ENCODE measurements around the gene MMP7. TPM values are rescaled to one million over a fixed set of nuclear protein-coding genes. Genes with fewer than 3 reads are reported as not detected.

MMP7 gene
- total and polyA plus RNA-seq, 2 donors (not counting 1 experiment from before 2014, with no cell fraction given) = not detected

- Histone ChIP-seq H2AFZ (ENCODE audit: insufficient read depth, low read depth, low read length, poor library complexity, severe bottlenecking) (peak overlapping the region; percentile 35), H3K4me2 (replicated peaks; ENCODE audit: low read depth, low read length, poor library complexity, severe bottlenecking) (peak overlapping the region; percentile 54), H3K27me3 (replicated peaks in 1 of 4; ENCODE audit: control extremely low read depth in 1 of 4, control insufficient read depth in 3 of 4, insufficient read depth in 4 of 4, low read length in 3 of 4) (no peaks in the 10 kb centered on the region), H3K27ac (ENCODE audit: low read length in 2 of 2) (peak overlapping the region; percentile 86 to 98), H3K4me3 (ENCODE audit: control extremely low read depth in 1 of 5, extremely low read depth in 1 of 5, insufficient read depth in 1 of 5, low read depth in 2 of 5, low read length in 4 of 5) (no peak overlapping the region), H4K20me1 (ENCODE audit: control insufficient read depth, insufficient read depth, low read length, poor library complexity, severe bottlenecking) (no peaks in the 10 kb centered on the region), H3K36me3 (replicated peaks in 1 of 2; ENCODE audit: control extremely low read depth in 1 of 2, control insufficient read depth in 1 of 2, extremely low read depth in 1 of 2, insufficient read depth in 2 of 2, low read length in 1 of 2) (no peaks in the 10 kb centered on the region), H3K9me3 (ENCODE audit: control extremely low read depth in 1 of 3, control insufficient read depth in 2 of 3, insufficient read depth in 1 of 3, low read length in 2 of 3) (no peaks in the 10 kb centered on the region), H3K79me2 (ENCODE audit: control insufficient read depth, insufficient read depth, low read length) (no peaks in the 10 kb centered on the region), H3K9ac (ENCODE audit: low read length) (peak overlapping the region; percentile 47), H3K4me1 (ENCODE audit: control insufficient read depth in 2 of 2, insufficient read depth in 2 of 2, low read length in 2 of 2) (peaks cover 39 to 46% of the 10 kb centered on the region in 2 donors)
- POLR2A ChIA-PET = no interaction called here
- no peaks in the 10 kb centered on the region for H3K9me3 Mint-ChIP-seq (ENCODE audit: insufficient read depth)
- H3K27ac Mint-ChIP-seq = peak overlapping the region; percentile 93
- peaks cover 54% of the 10 kb centered on the region for H3K4me1 Mint-ChIP-seq
- no peak for ATAC-seq (ENCODE audit: low read depth)
- H3K27me3 Mint-ChIP-seq = no peaks in the 10 kb centered on the region
- H3K4me3 Mint-ChIP-seq = peak overlapping the region; percentile 75
- intact Hi-C loops (cut with micrococcal nuclease) = loop anchor here (2.0 to 5.0 kb wide), 4 partner anchors 71 to 248 kb away; partner anchors contain the start of genes BIRC2 and TMEM123
- CTCF ChIA-PET = interaction anchor here (1.2 to 1.4 kb wide), 3 partner anchors 50 to 219 kb away, joined by 3 to 6 read pairs (median 5); no protein-coding TSS in a partner anchor
- WGBS (ENCODE audit: insufficient coverage) = 100% methylated on average over 1 of the region's 4 CpGs
- DNase-seq = no peak
- TF ChIP-seq EZH2 (IDR thresholded peaks at IDR 0.05; ENCODE audit: borderline replicate concordance, insufficient read depth, low read depth, low read length, poor library complexity, severe bottlenecking) = no peak
- no peak for TF ChIP-seq CTCF (IDR thresholded peaks at IDR 0.05)
These were observed 15.2 kb upstream of the MMP7 start for GRCh38 chr11:102545701-102546100.

GRCh38 chr11:102544594-102544993 lies 14.0 kb upstream of the MMP7 start:
- H3K4me3 Mint-ChIP-seq = no peak overlapping the region
- Histone ChIP-seq H3K27ac (ENCODE audit: low read length in 2 of 2) (peak overlapping the region; percentile 86 to 98), H3K4me2 (replicated peaks; ENCODE audit: low read depth, low read length, poor library complexity, severe bottlenecking) (peak overlapping the region; percentile 12), H3K9ac (ENCODE audit: low read length) (no peak overlapping the region), H3K27me3 (replicated peaks in 1 of 4; ENCODE audit: control extremely low read depth in 1 of 4, control insufficient read depth in 3 of 4, insufficient read depth in 4 of 4, low read length in 3 of 4) (no peaks in the 10 kb centered on the region), H3K9me3 (ENCODE audit: control extremely low read depth in 1 of 3, control insufficient read depth in 2 of 3, insufficient read depth in 1 of 3, low read length in 2 of 3) (no peaks in the 10 kb centered on the region), H3K79me2 (ENCODE audit: control insufficient read depth, insufficient read depth, low read length) (no peaks in the 10 kb centered on the region), H2AFZ (ENCODE audit: insufficient read depth, low read depth, low read length, poor library complexity, severe bottlenecking) (no peak overlapping the region), H3K4me3 (ENCODE audit: control extremely low read depth in 1 of 5, extremely low read depth in 1 of 5, insufficient read depth in 1 of 5, low read depth in 2 of 5, low read length in 4 of 5) (no peak overlapping the region), H3K36me3 (replicated peaks in 1 of 2; ENCODE audit: control extremely low read depth in 1 of 2, control insufficient read depth in 1 of 2, extremely low read depth in 1 of 2, insufficient read depth in 2 of 2, low read length in 1 of 2) (no peaks in the 10 kb centered on the region), H4K20me1 (ENCODE audit: control insufficient read depth, insufficient read depth, low read length, poor library complexity, severe bottlenecking) (no peaks in the 10 kb centered on the region), H3K4me1 (ENCODE audit: control insufficient read depth in 2 of 2, insufficient read depth in 2 of 2, low read length in 2 of 2) (peaks cover 39 to 47% of the 10 kb centered on the region in 2 donors)
- no peaks in the 10 kb centered on the region for H3K27me3 Mint-ChIP-seq
- H3K4me1 Mint-ChIP-seq = peaks cover 57% of the 10 kb centered on the region
- no peak for ATAC-seq (ENCODE audit: low read depth)
- POLR2A ChIA-PET = no interaction called here
- CTCF ChIA-PET = interaction anchor here (1.2 kb wide), 1 partner anchor 9 kb away, joined by 3 read pairs; no protein-coding TSS in a partner anchor
- WGBS (ENCODE audit: insufficient coverage) = 100% methylated on average over 1 of the region's 1 CpG
- H3K9me3 Mint-ChIP-seq (ENCODE audit: insufficient read depth) = no peaks in the 10 kb centered on the region
- intact Hi-C loops (cut with micrococcal nuclease) = no loop called here
- TF ChIP-seq CTCF (IDR thresholded peaks at IDR 0.05) (no peak), EZH2 (IDR thresholded peaks at IDR 0.05; ENCODE audit: borderline replicate concordance, insufficient read depth, low read depth, low read length, poor library complexity, severe bottlenecking) (no peak)
- H3K27ac Mint-ChIP-seq = peak overlapping the region; percentile 57
- no peak for DNase-seq
